Upper lobe of left lung (tissue), 6 donors: Measurements from ENCODE around the gene TK2. TPM values are rescaled to one million over a fixed set of nuclear protein-coding genes. Genes with fewer than 3 reads are reported as not detected.
A peak's percentile ranks its signal among the peaks of the same experiment; 100 is the strongest.

Experiments
- ATAC-seq, 2 donors: fragments of 200-7000 bp; cut with Tn5 transposase; one replicate each; pipeline ENCODE4 v1.9.1; 2022; ENCODE audit warnings: mild to moderate bottlenecking in 2 of 2, moderate library complexity in 2 of 2; ENCODE audit not compliant: low FRiP score in 2 of 2
- DNase-seq, 2 donors: peaks; one replicate each; pipeline ENCODE4 v3.0.0-alpha.2; 2019 to 2020
- H3K27ac ChIP-seq, 4 donors: fragments of 200-600 bp; sonication (generic); one replicate each; pipeline ENCODE4 v1.5.1; 2016 to 2019
- H3K27me3 ChIP-seq, 4 donors: fragments of 200-600 bp; sonication (generic); one replicate each; pipeline ENCODE4 v1.5.1; 2017 to 2019
- H3K36me3 ChIP-seq, 4 donors: fragments of 200-600 bp; sonication (generic); one replicate each; pipeline ENCODE4 v1.5.1; 2016 to 2019
- H3K4me1 ChIP-seq, 4 donors: fragments of 200-600 bp; sonication (generic); one replicate each; pipeline ENCODE4 v1.5.1; 2018 to 2019
- H3K4me3 ChIP-seq, 4 donors: fragments of 200-600 bp; sonication (generic); one replicate each; pipeline ENCODE4 v1.5.1; 2017 to 2019; ENCODE audit warnings: mild to moderate bottlenecking in 2 of 4, moderate library complexity in 1 of 4
- H3K9me3 ChIP-seq, 4 donors: fragments of 200-600 bp; sonication (generic); one replicate each; pipeline ENCODE4 v1.5.1; 2018 to 2019
- EP300 ChIP-seq, 4 donors: sonication (generic); formaldehyde crosslinking; IDR thresholded peaks; one replicate each; pipeline ENCODE4 v1.5.1; 2017; ENCODE audit warnings: antibody characterized with exemption in 4 of 4, control low read depth in 2 of 4
- POLR2A ChIP-seq, 4 donors: fragments of 450-650 bp; IDR thresholded peaks; one replicate each; pipeline ENCODE4 v1.5.1; 2016 to 2017; ENCODE audit warnings: antibody characterized with exemption in 4 of 4, mild to moderate bottlenecking in 2 of 4
- POLR2AphosphoS5 ChIP-seq, 2 donors: sonication (generic); formaldehyde crosslinking; IDR thresholded peaks; one replicate each; pipeline ENCODE4 v1.5.1; 2017; ENCODE audit warnings: antibody characterized with exemption in 2 of 2
- WGBS, 2 donors: methylation state at CpG; one replicate each; pipeline ENCODE4 v1.1.5; 2017 to 2018; 5-methylcytosine and 5-hydroxymethylcytosine counted together
- total RNA-seq, 6 donors: library from RNA; depleted of rRNA in 4 of 6; stranded (reverse); fragments of >200 nt in 4 of 6; gene quantifications; one replicate each; pipeline versions ENCODE4 v1.1.0 to v1.2.1, GENCODE V29; 2016 to 2021
- TF ChIP-seq, protein P1 (sequence below), 6 experiments: fragments of 450-650 bp in 4 of 6; fragments of 200-600 bp in 2 of 6; sonication (generic) in 2 of 6; IDR thresholded peaks; one replicate each; pipeline ENCODE4 v1.5.1; 2016 to 2019; ENCODE audit warnings: antibody characterized with exemption in 6 of 6
- donor health status: DM: no; HTN: no; CAD: no; lungs with moderate emphysema.
- donor health status: DM: no; HTN: yes; CAD: no; lungs with severe emphysema.

TK2 gene
- total RNA-seq, 6 donors from 2014 or later, result 28.2 to 54.0 (median 36.6) TPM

DNA sequence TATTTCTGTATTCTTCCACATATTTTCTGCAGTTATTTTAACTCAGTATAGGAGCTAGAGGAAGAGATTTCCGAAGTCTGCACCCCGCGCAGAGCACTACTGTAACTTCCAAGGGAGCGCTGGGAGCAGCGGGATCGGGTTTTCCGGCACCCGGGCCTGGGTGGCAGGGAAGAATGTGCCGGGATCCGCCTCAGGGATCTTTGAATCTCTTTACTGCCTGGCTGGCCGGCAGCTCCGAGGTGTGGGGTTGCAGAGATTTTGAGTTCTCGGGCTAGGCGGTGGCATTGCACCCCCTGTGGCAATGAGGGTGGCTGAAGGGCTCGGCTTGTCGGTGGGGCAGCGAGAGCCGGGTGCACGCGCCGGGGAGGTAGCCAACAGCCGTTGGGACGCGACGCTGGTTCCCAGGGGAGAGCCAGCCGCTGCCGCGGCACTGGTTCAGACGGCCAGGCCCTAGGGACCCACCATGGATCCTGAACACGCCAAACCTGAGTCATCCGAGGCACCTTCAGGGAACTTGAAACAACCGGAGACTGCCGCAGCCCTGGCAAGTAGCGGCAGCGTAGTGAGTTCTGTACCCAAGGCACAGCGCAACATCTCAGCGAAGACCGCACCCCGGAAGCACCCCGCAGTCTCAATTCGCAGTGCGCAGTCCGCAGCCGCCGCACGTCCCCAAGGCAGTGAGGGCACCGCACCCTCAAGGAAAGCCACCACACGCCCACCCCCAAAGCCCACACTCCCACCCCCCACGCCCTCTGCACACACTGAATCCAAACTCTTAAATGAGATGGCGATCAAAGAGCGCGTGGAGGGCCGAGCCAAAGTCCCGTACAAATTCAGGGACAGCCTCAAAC lies 16.4 kb upstream of the TK2 start, which contains the start of gene CMTM1:
CMTM1 (plus strand) TSS at position 389 of the 851 bp plus-strand sequence; CDS start at position 464, 75 bp downstream.
- no peaks in the 10 kb centered on the region for H3K9me3 ChIP-seq
- no peaks in the 10 kb centered on the region for H3K27me3 ChIP-seq
- no peak within 1 kb of the TSS for H3K27ac ChIP-seq
- peak in 1 of 2 donors; percentile 34 for ATAC-seq
- peaks cover 0 to 50% (median 22%) of the 10 kb centered on the region in 4 donors for H3K36me3 ChIP-seq
- DNase-seq, result peak in 1 of 2 donors; percentile 65
- no peak within 1 kb of the TSS for H3K4me3 ChIP-seq
- 94 to 96% methylated on average over 45 to 54 of the region's 54 CpGs for WGBS, 2 donors
- no peak for TF ChIP-seq EP300 (IDR thresholded peaks at IDR 0.05)
- TF ChIP-seq, protein P1, sequence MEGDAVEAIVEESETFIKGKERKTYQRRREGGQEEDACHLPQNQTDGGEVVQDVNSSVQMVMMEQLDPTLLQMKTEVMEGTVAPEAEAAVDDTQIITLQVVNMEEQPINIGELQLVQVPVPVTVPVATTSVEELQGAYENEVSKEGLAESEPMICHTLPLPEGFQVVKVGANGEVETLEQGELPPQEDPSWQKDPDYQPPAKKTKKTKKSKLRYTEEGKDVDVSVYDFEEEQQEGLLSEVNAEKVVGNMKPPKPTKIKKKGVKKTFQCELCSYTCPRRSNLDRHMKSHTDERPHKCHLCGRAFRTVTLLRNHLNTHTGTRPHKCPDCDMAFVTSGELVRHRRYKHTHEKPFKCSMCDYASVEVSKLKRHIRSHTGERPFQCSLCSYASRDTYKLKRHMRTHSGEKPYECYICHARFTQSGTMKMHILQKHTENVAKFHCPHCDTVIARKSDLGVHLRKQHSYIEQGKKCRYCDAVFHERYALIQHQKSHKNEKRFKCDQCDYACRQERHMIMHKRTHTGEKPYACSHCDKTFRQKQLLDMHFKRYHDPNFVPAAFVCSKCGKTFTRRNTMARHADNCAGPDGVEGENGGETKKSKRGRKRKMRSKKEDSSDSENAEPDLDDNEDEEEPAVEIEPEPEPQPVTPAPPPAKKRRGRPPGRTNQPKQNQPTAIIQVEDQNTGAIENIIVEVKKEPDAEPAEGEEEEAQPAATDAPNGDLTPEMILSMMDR (IDR thresholded peaks at IDR 0.05), result no peak
- no peak for TF ChIP-seq POLR2AphosphoS5 (IDR thresholded peaks at IDR 0.05)
- TF ChIP-seq POLR2A (IDR thresholded peaks at IDR 0.05), result no peak
- H3K4me1 ChIP-seq, result peaks cover 0 to 5% (median 2%) of the 10 kb centered on the region in 4 donors

- WGBS, 2 donors, result 93 to 94% methylated on average over 2 of the region's 2 CpGs
- Histone ChIP-seq H3K9me3 (no peaks in the 10 kb centered on the region), H3K27me3 (no peaks in the 10 kb centered on the region), H3K4me3 (no peak overlapping the region), H3K27ac (peak overlapping the region in 1 of 4 donors; percentile 3), H3K4me1 (peaks cover 0 to 4% (median 1%) of the 10 kb centered on the region in 4 donors), H3K36me3 (peaks cover 0 to 67% (median 28%) of the 10 kb centered on the region in 4 donors)
- TF ChIP-seq EP300 (IDR thresholded peaks at IDR 0.05), result no peak
- TF ChIP-seq POLR2A (IDR thresholded peaks at IDR 0.05), result no peak
- no peak for TF ChIP-seq POLR2AphosphoS5 (IDR thresholded peaks at IDR 0.05)
- TF ChIP-seq, protein P1 (IDR thresholded peaks at IDR 0.05), result no peak
- DNase-seq (no peak), ATAC-seq (no peak)
Observed at GRCh38 chr16:66563574-66564334, 13.8 kb upstream of the TK2 start.

GRCh38 chr16:66562986-66563385 lies 13.1 kb upstream of the TK2 start:
- WGBS, 2 donors, result 76 to 91% methylated on average over 2 of the region's 2 CpGs
- DNase-seq, result no peak
- Histone ChIP-seq H3K4me3 (no peak overlapping the region), H3K27me3 (no peaks in the 10 kb centered on the region), H3K9me3 (no peaks in the 10 kb centered on the region), H3K36me3 (peaks cover 0 to 74% (median 29%) of the 10 kb centered on the region in 4 donors), H3K27ac (peak overlapping the region in 1 of 4 donors; percentile 3), H3K4me1 (peaks cover 0 to 4% (median 1%) of the 10 kb centered on the region in 4 donors)
- ATAC-seq, result no peak
- TF ChIP-seq POLR2AphosphoS5 (IDR thresholded peaks at IDR 0.05), result no peak
- TF ChIP-seq POLR2A (IDR thresholded peaks at IDR 0.05), result no peak
- no peak for TF ChIP-seq EP300 (IDR thresholded peaks at IDR 0.05)
- TF ChIP-seq, protein P1 (IDR thresholded peaks at IDR 0.05), result no peak

DNA sequence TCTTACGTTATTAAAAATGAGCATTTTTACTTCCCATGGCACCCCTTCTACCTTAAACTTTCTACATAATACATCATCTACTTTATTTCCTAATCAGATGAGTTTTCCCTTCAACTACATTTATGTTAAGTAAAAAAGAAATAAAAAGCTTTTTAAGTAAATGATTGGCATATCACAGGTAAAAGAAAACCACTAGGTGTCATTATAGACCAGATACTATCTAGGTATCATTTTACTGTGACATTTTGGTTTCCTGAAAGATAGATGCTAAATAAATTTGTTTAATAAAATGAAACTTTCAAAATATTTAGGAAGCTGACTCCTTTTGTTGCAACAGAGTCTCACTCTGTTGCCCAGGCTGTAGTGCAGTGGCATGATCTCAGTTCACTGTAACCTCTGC lies 12.5 kb upstream of the TK2 start:
- H3K36me3 ChIP-seq, result peaks cover 0 to 80% (median 29%) of the 10 kb centered on the region in 4 donors
- TF ChIP-seq EP300 (IDR thresholded peaks at IDR 0.05), result no peak
- TF ChIP-seq, protein P1 (IDR thresholded peaks at IDR 0.05), result no peak
- TF ChIP-seq POLR2A (IDR thresholded peaks at IDR 0.05), result no peak
- TF ChIP-seq POLR2AphosphoS5 (IDR thresholded peaks at IDR 0.05), result no peak
- no peak overlapping the region for H3K27ac ChIP-seq
- WGBS, 2 donors, result 73 to 88% methylated on average over 1 of the region's 1 CpG
- no peaks in the 10 kb centered on the region for H3K27me3 ChIP-seq
- H3K4me3 ChIP-seq, result no peak overlapping the region
- no peak for DNase-seq
- no peak for ATAC-seq
- H3K9me3 ChIP-seq, result no peaks in the 10 kb centered on the region
- peaks cover 0 to 4% (median 1%) of the 10 kb centered on the region in 4 donors for H3K4me1 ChIP-seq
